ENCODE data around the gene CD2AP.

DNA sequence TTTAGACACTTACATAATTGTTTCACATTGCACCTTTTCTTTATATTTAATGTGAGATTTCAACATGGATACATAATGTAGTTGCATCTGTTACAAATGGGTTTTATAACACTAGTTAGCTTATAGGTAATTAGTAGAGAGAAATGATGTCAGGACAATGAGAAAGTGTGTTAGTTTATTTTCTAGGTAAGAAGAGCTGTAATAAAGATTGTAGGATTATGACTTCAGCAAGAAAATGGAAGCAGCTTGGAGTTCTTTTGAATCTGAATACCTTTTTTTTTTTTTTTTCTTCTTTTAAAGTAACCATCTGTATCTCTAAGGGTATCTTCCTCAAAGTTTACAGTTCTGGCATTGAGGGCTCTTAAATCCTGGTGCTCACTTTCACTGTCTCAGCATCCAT lies 35.3 kb downstream of the CD2AP start:
- no peak for TF ChIP-seq ZNF274 (IDR thresholded peaks at IDR 0.05; ENCODE audit: low read depth, low read length)
- no peak for TF ChIP-seq SP1 (IDR thresholded peaks at IDR 0.05; ENCODE audit: low read depth)
- TF ChIP-seq POLR2A (IDR thresholded peaks at IDR 0.05; ENCODE audit: borderline replicate concordance, extremely low read depth, insufficient read depth, insufficient read length): no peak
- TF ChIP-seq, protein P1, sequence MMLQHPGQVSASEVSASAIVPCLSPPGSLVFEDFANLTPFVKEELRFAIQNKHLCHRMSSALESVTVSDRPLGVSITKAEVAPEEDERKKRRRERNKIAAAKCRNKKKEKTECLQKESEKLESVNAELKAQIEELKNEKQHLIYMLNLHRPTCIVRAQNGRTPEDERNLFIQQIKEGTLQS (IDR thresholded peaks at IDR 0.05): no peak
- no peak for TF ChIP-seq CTCF (IDR thresholded peaks at IDR 0.05 in 2 of 3, conservative IDR thresholded peaks at IDR 0.05 in 1 of 3; ENCODE audit: borderline replicate concordance in 1 of 3, insufficient read depth in 1 of 3, low read depth in 2 of 3, low read length in 2 of 3)
- TF ChIP-seq JUND (IDR thresholded peaks at IDR 0.05): no peak
- no peak for TF ChIP-seq CEBPB (IDR thresholded peaks at IDR 0.05; ENCODE audit: low read depth)
- no peak for TF ChIP-seq POLR2AphosphoS5 (IDR thresholded peaks at IDR 0.05; ENCODE audit: low read depth, low read length)
- no peak for TF ChIP-seq EZH2 (IDR thresholded peaks at IDR 0.05)
- TF ChIP-seq, protein P2, sequence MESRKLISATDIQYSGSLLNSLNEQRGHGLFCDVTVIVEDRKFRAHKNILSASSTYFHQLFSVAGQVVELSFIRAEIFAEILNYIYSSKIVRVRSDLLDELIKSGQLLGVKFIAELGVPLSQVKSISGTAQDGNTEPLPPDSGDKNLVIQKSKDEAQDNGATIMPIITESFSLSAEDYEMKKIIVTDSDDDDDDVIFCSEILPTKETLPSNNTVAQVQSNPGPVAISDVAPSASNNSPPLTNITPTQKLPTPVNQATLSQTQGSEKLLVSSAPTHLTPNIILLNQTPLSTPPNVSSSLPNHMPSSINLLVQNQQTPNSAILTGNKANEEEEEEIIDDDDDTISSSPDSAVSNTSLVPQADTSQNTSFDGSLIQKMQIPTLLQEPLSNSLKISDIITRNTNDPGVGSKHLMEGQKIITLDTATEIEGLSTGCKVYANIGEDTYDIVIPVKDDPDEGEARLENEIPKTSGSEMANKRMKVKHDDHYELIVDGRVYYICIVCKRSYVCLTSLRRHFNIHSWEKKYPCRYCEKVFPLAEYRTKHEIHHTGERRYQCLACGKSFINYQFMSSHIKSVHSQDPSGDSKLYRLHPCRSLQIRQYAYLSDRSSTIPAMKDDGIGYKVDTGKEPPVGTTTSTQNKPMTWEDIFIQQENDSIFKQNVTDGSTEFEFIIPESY (IDR thresholded peaks at IDR 0.05; ENCODE audit: extremely low read depth, insufficient replicate concordance, low read length): no peak
